Measurements from ENCODE around the gene IL12B. TPM values are rescaled to one million over a fixed set of nuclear protein-coding genes. Genes with fewer than 3 reads are reported as not detected.

The IL12B gene
- total RNA-seq, 5 donors from 2014 or later (not counting 1 experiment from before 2014, with no cell fraction given) = not detected

DNA sequence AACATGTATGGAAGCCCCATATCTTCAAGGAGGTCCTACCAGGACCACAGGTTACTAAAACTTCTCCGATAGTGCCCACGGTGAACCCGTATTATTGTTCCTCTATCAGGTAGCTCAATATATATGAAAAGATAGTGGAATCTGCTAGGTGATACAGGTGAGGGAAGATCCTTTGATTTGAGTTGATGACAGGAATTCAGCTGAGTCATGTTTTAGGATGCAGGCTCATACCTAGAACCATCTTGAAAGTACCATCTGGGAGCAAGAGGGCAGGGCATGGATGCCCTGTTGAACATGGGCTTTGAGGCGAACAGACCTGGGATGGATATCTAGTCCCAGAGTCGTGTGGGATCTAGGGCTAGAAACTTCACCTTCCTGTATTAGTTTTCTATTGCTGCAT is 35.4 kb downstream of the IL12B start:
- Mint-ChIP-seq H3K9me3 (peaks cover 0 to 22% (median 18%) of the 10 kb centered on the region in 3 donors), H3K4me1 (no peaks in the 10 kb centered on the region), H3K36me3 (peaks cover 19% of the 10 kb centered on the region), H3K4me3 (no peak overlapping the region), H3K27ac (no peak overlapping the region), H3K27me3 (peaks cover 0 to 3% of the 10 kb centered on the region in 2 donors)
- no CpG with 5 or more reads among the region's 5 CpGs for WGBS (ENCODE audit: insufficient coverage)
- POLR2A ChIA-PET = no interaction called here
- no peak overlapping the region for H3K4me3 ChIP-seq (ENCODE audit: control insufficient read depth in 1 of 2, extremely low read depth in 1 of 2, low read length in 1 of 2)
- H3K9me3 ChIP-seq = no peaks in the 10 kb centered on the region
- CTCF ChIA-PET = interaction anchor here (0.5 to 1.1 kb wide), 3 partner anchors 9 to 1095 kb away, joined by 3 read pairs; no protein-coding TSS in a partner anchor
- no peaks in the 10 kb centered on the region for H3K36me3 ChIP-seq (ENCODE audit: control insufficient read depth in 2 of 2, extremely low read depth in 1 of 2, insufficient read depth in 1 of 2, low read length in 1 of 2)
- no peak overlapping the region for H3K27ac ChIP-seq (ENCODE audit: low read length)
- ATAC-seq (replicated peaks in 1 of 4) (no peak), DNase-seq (no peak)
- H3K27me3 ChIP-seq (replicated peaks in 1 of 2; ENCODE audit: control insufficient read depth in 2 of 2, extremely low read depth in 1 of 2, insufficient read depth in 2 of 2, low read length in 1 of 2) = peaks cover 0 to 6% of the 10 kb centered on the region in 2 experiments
- H3K4me1 ChIP-seq (ENCODE audit: control insufficient read depth in 1 of 2, extremely low read depth in 1 of 2, insufficient read depth in 2 of 2, low read length in 2 of 2) = no peaks in the 10 kb centered on the region

GRCh38 chr5:159290741-159291140 is 39.5 kb downstream of the IL12B start:
- CTCF ChIA-PET = interaction anchor here in 1 of 2 donors (0.5 kb wide), 1 partner anchor 731 kb away, joined by 3 read pairs; no protein-coding TSS in a partner anchor
- no peak overlapping the region for H3K27ac Mint-ChIP-seq
- H3K9me3 Mint-ChIP-seq = no peaks in the 10 kb centered on the region
- no peaks in the 10 kb centered on the region for H3K4me1 Mint-ChIP-seq
- WGBS (ENCODE audit: insufficient coverage) = 61% methylated on average over 4 of the region's 4 CpGs
- peaks cover 0 to 3% of the 10 kb centered on the region in 2 donors for H3K27me3 Mint-ChIP-seq
- H3K4me3 Mint-ChIP-seq = no peak overlapping the region
- H3K4me1 ChIP-seq (ENCODE audit: control insufficient read depth in 1 of 2, extremely low read depth in 1 of 2, insufficient read depth in 2 of 2, low read length in 2 of 2) = no peaks in the 10 kb centered on the region
- POLR2A ChIA-PET = no interaction called here
- H3K27me3 ChIP-seq (replicated peaks in 1 of 2; ENCODE audit: control insufficient read depth in 2 of 2, extremely low read depth in 1 of 2, insufficient read depth in 2 of 2, low read length in 1 of 2) = no peaks in the 10 kb centered on the region
- peaks cover 0 to 4% of the 10 kb centered on the region in 2 donors for H3K36me3 ChIP-seq (ENCODE audit: control insufficient read depth in 2 of 2, extremely low read depth in 1 of 2, insufficient read depth in 1 of 2, low read length in 1 of 2)
- H3K27ac ChIP-seq (ENCODE audit: low read length) = no peak overlapping the region
- ATAC-seq (replicated peaks in 1 of 4) (no peak), DNase-seq (no peak)
- H3K9me3 ChIP-seq = no peaks in the 10 kb centered on the region
- no peak overlapping the region for H3K4me3 ChIP-seq (ENCODE audit: control insufficient read depth in 1 of 2, extremely low read depth in 1 of 2, low read length in 1 of 2)
- H3K36me3 Mint-ChIP-seq = peaks cover 7% of the 10 kb centered on the region

DNA sequence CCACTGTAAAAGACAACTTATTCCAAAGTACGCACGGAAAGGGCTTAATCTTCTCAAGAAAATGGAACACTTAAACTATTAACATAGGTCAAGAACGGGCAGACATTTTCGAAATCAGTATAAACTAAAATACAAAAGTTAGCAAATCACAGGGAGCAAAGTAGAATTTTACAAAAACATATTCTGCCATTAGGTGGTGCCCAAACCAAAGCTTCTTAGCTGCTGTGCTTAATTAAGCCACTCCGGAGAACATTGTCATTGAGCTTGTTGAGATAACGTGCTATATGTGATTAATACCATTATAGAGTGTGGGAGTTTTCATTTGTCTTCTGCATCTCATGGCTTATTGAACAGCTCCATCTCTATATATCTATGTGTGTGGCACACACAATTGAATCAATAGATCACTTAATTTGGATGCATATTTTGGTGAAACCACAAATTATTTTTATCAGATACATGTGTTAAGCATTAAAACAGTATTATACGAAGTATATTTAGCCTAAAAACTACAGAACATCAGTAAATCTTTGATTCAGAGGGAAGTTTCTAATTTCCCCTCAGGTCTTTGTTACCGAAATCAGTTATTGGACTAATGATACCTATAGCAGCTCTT is 43.8 kb downstream of the IL12B start:
- POLR2A ChIA-PET = interaction anchor here in 1 of 2 donors (0.7 kb wide), 1 partner anchor 123 kb away, joined by 3 read pairs; no protein-coding TSS in a partner anchor

GRCh38 chr5:159274676-159275075 is 55.6 kb downstream of the IL12B start:
- ChIA-PET CTCF (interaction anchor here (0.8 to 2.5 kb wide), 2 partner anchors 7 to 118 kb away, joined by 9 to 13 read pairs; no protein-coding TSS in a partner anchor), POLR2A (interaction anchor here in 1 of 2 donors (0.5 to 0.6 kb wide), 2 partner anchors 13 to 699 kb away, joined by 6 to 8 read pairs; no protein-coding TSS in a partner anchor)
- Mint-ChIP-seq H3K27me3 (no peaks in the 10 kb centered on the region), H3K4me1 (peaks cover 5 to 40% (median 24%) of the 10 kb centered on the region in 3 donors), H3K9me3 (no peaks in the 10 kb centered on the region), H3K27ac (peak overlapping the region; percentile 19 to 55), H3K36me3 (peaks cover 41% of the 10 kb centered on the region), H3K4me3 (no peak overlapping the region)
- Histone ChIP-seq H3K27ac (ENCODE audit: low read length) (no peak overlapping the region), H3K4me1 (ENCODE audit: control insufficient read depth in 1 of 2, extremely low read depth in 1 of 2, insufficient read depth in 2 of 2, low read length in 2 of 2) (no peaks in the 10 kb centered on the region), H3K4me3 (ENCODE audit: control insufficient read depth in 1 of 2, extremely low read depth in 1 of 2, low read length in 1 of 2) (no peak overlapping the region), H3K36me3 (ENCODE audit: control insufficient read depth in 2 of 2, extremely low read depth in 1 of 2, insufficient read depth in 1 of 2, low read length in 1 of 2) (peaks cover 0 to 44% of the 10 kb centered on the region in 2 donors), H3K27me3 (replicated peaks in 1 of 2; ENCODE audit: control insufficient read depth in 2 of 2, extremely low read depth in 1 of 2, insufficient read depth in 2 of 2, low read length in 1 of 2) (no peaks in the 10 kb centered on the region), H3K9me3 (no peaks in the 10 kb centered on the region)
- ATAC-seq (replicated peaks in 1 of 4) (no peak), DNase-seq (no peak)

More for the DNA sequence above, 43.8 kb downstream of the IL12B start:
- no peak overlapping the region for H3K4me3 ChIP-seq (ENCODE audit: control insufficient read depth in 1 of 2, extremely low read depth in 1 of 2, low read length in 1 of 2)
- Mint-ChIP-seq H3K36me3 (peaks cover 11% of the 10 kb centered on the region), H3K9me3 (no peaks in the 10 kb centered on the region), H3K4me1 (no peaks in the 10 kb centered on the region), H3K27ac (no peak overlapping the region), H3K4me3 (no peak overlapping the region), H3K27me3 (no peaks in the 10 kb centered on the region)
- H3K27ac ChIP-seq (ENCODE audit: low read length) = no peak overlapping the region
- H3K27me3 ChIP-seq (replicated peaks in 1 of 2; ENCODE audit: control insufficient read depth in 2 of 2, extremely low read depth in 1 of 2, insufficient read depth in 2 of 2, low read length in 1 of 2) = no peaks in the 10 kb centered on the region
- ATAC-seq (replicated peaks in 1 of 4) (peak in 2 of 4 experiments; percentile 43 to 55), DNase-seq (peak in 4 of 35 experiments; percentile 5 to 63 (median 8))
- peaks cover 0 to 16% of the 10 kb centered on the region in 2 donors for H3K36me3 ChIP-seq (ENCODE audit: control insufficient read depth in 2 of 2, extremely low read depth in 1 of 2, insufficient read depth in 1 of 2, low read length in 1 of 2)
- CTCF ChIA-PET = interaction anchor here (0.5 to 2.2 kb wide), 17 partner anchors 8 to 1103 kb away, joined by 3 to 28 read pairs (median 4); partner anchors contain the start of gene TTC1 (in 1 of the 2)
- H3K9me3 ChIP-seq = no peaks in the 10 kb centered on the region
- 80% methylated on average over 1 of the region's 8 CpGs for WGBS (ENCODE audit: insufficient coverage)
- no peaks in the 10 kb centered on the region for H3K4me1 ChIP-seq (ENCODE audit: control insufficient read depth in 1 of 2, extremely low read depth in 1 of 2, insufficient read depth in 2 of 2, low read length in 2 of 2)

DNA sequence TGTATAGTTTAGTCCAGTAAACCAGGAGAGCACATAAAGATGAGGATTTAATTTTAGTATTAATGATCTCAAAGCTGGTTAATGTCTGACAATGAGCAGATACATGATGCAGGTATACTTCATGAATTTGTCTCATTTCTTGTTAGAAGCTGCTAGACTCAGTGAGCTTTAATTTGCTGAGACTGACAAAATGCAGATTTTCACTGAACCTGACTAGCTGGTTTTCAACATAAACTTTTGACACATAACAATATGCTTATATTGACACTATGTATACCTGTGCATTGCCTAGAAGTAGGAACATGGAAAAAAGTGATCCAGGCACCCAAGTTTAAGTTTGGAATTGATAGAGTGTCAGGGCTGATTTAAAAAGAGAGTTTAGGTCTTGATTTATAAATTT is 56.4 kb downstream of the IL12B start:
- CTCF ChIA-PET = interaction anchor here (0.9 to 2.5 kb wide), 5 partner anchors 12 to 748 kb away, joined by 3 to 13 read pairs (median 3); partner anchors contain the start of gene UBLCP1 (in 1 of the 2)
- Mint-ChIP-seq H3K27me3 (no peaks in the 10 kb centered on the region), H3K36me3 (peaks cover 40% of the 10 kb centered on the region), H3K27ac (no peak overlapping the region), H3K4me1 (peaks cover 5 to 43% (median 31%) of the 10 kb centered on the region in 3 donors), H3K4me3 (no peak overlapping the region), H3K9me3 (no peaks in the 10 kb centered on the region)
- no peak overlapping the region for H3K4me3 ChIP-seq (ENCODE audit: control insufficient read depth in 1 of 2, extremely low read depth in 1 of 2, low read length in 1 of 2)
- no peak overlapping the region for H3K27ac ChIP-seq (ENCODE audit: low read length)
- ATAC-seq (replicated peaks in 1 of 4) (no peak), DNase-seq (no peak)
- H3K4me1 ChIP-seq (ENCODE audit: control insufficient read depth in 1 of 2, extremely low read depth in 1 of 2, insufficient read depth in 2 of 2, low read length in 2 of 2) = no peaks in the 10 kb centered on the region
- POLR2A ChIA-PET = interaction anchor here in 1 of 2 donors (0.5 kb wide), 1 partner anchor 72 kb away, joined by 3 read pairs; no protein-coding TSS in a partner anchor
- no peaks in the 10 kb centered on the region for H3K9me3 ChIP-seq
- peaks cover 0 to 39% of the 10 kb centered on the region in 2 donors for H3K36me3 ChIP-seq (ENCODE audit: control insufficient read depth in 2 of 2, extremely low read depth in 1 of 2, insufficient read depth in 1 of 2, low read length in 1 of 2)
- H3K27me3 ChIP-seq (replicated peaks in 1 of 2; ENCODE audit: control insufficient read depth in 2 of 2, extremely low read depth in 1 of 2, insufficient read depth in 2 of 2, low read length in 1 of 2) = no peaks in the 10 kb centered on the region

DNA sequence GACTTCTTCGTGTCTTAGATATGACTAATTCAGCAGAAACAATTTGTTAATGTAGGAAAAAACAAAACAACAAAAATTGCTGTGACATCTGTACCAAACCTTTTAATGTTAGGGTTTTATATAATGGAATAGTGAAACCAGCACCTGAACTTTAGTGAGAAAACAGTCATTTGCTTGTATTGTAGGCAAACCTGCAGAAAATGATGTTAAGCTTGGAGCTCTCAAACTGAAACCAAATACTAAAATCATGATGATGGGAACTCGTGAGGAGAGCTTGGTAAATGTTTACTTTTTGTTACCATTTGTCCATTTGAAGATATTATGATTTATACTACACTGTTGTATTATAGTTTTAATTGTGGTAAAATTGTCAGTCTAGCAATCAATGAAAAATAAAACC is 60.6 kb downstream of the IL12B start:
- no peak for ATAC-seq (replicated peaks in 1 of 4)
- H3K4me1 ChIP-seq (ENCODE audit: control insufficient read depth in 1 of 2, extremely low read depth in 1 of 2, insufficient read depth in 2 of 2, low read length in 2 of 2) = no peaks in the 10 kb centered on the region
- H3K9me3 Mint-ChIP-seq = peaks cover 0 to 4% (median 0%) of the 10 kb centered on the region in 3 donors
- peaks cover 45% of the 10 kb centered on the region for H3K36me3 Mint-ChIP-seq
- no peaks in the 10 kb centered on the region for H3K27me3 Mint-ChIP-seq
- H3K4me3 ChIP-seq (ENCODE audit: control insufficient read depth in 1 of 2, extremely low read depth in 1 of 2, low read length in 1 of 2) = no peak overlapping the region
- peaks cover 0 to 26% of the 10 kb centered on the region in 2 donors for H3K36me3 ChIP-seq (ENCODE audit: control insufficient read depth in 2 of 2, extremely low read depth in 1 of 2, insufficient read depth in 1 of 2, low read length in 1 of 2)
- no CpG with 5 or more reads among the region's 2 CpGs for WGBS (ENCODE audit: insufficient coverage)
- CTCF ChIA-PET = interaction anchor here in 1 of 2 donors (0.6 kb wide), 1 partner anchor 889 kb away, joined by 3 read pairs; no protein-coding TSS in a partner anchor
- H3K4me3 Mint-ChIP-seq = no peak overlapping the region
- POLR2A ChIA-PET = no interaction called here
- no peak overlapping the region for H3K27ac Mint-ChIP-seq
- H3K9me3 ChIP-seq = no peaks in the 10 kb centered on the region
- no peak for DNase-seq
- peaks cover 18 to 54% (median 53%) of the 10 kb centered on the region in 3 donors for H3K4me1 Mint-ChIP-seq
- H3K27ac ChIP-seq (ENCODE audit: low read length) = no peak overlapping the region
- no peaks in the 10 kb centered on the region for H3K27me3 ChIP-seq (replicated peaks in 1 of 2; ENCODE audit: control insufficient read depth in 2 of 2, extremely low read depth in 1 of 2, insufficient read depth in 2 of 2, low read length in 1 of 2)

Data from T-cell (primary cell).